ENCODE measurements around the gene GUCY1A1.

Gene GUCY1A1

DNA sequence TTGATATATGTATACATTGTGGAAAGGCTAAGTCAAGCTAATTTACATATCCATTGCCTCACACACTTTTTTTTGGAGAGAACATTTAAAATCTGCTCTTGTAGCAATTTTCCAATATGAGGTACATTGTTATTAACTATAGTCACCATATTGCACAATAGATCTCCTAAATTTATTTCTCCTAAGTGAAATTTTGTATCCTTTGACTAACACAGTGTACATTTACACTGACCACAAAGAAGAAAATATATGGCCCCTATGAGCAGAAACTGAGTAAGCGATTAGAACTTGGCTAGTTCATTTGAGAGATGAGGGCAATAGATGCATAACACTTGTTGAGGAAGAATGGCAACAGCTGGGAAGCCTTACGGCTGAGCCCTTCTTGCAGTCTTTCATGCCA, 71.9 kb downstream of the GUCY1A1 start:
- DNase-seq (ENCODE audit: low spot score), result no peak

DNA sequence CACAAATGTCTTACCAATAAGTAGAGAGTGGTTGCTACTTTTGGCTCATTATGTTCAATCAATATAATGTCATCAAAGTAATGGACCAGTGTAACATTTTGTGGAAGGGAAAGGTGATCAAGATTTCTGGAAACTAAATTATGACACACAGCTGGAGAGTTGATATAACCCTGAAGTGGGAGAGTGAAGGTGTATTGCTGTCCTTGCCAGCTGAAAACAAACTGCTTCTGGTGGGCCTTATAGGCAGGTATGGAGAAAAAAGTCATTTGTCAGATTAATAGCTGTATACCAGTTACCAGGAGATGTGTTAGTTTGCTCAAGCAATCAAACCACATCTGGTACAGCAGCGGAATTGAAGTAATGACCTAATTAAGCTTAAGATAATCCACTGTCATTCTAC, 74.9 kb downstream of the GUCY1A1 start:
- no peak for DNase-seq (ENCODE audit: low spot score)

DNA sequence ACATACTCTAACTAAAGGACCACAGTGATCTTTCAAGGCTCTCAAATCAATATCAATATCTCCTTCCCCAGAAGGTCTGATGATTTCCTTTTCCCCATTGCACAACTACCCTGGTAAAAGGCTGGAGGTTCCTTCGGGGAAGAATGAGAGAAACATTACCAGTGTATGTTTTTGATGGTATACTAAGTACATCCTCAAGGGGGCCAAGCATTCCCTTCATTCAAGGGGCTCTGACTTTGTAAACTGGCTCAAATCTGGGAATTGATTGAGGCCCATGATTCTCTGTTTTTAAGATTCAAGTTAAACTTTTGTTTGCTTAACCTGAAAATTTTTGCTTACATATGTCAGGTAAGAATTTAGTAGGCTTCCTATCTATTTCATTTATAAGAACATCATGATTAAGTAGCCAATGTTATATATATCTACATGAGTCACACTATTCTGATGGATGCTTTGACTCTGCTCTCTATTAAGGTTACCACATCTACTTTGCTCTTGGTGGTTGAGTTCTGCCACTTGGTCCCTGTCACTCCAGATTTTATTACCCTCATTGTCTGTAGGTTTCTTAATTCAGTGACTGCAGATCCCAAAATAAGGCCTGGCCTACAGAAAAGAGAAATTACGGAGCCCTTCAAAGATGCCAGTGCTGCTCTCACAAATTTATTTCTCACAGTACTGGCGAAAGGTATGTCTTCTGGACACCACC, 75.8 kb downstream of the GUCY1A1 start:
- no peak for DNase-seq (ENCODE audit: low spot score)

DNA sequence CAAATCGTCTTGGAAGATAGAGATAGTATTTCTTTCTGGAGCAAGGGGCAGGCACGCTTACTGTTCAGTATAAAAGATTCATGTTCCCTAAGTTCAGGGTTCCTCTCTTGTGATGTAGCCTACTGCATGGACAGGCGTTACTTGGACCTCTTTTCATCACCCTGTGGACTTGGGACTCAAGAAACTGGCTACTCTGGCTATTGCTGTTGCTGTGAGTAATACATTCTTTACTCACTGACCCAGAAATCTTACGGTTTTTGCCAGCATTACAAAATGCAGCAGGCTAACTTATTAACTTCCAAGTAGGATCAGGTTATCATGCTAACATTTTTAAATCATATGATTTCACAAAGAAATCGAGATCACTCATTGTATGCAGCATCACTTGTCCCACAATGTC, 79.3 kb downstream of the GUCY1A1 start:
- DNase-seq (ENCODE audit: low spot score), result no peak

DNA sequence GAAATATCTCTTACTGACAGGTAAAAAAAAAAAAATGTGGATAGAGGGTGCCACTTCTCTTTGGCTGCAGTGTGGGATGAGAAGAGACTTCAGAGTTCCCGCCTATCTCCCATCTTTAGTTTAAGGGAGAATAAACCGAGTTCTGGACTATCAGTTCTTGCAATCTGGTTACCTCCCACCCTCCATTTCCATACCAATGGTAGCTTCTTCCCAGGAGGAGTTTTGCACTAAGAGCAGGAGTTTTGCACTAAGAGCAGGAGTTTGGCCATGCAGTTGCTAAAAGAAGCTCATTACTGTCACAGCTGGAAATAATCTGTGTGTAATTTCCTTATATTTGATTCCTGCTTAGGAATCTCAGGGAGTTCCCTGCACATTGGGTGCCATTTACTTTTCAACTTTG, 81.4 kb downstream of the GUCY1A1 start:
- no peak for DNase-seq (ENCODE audit: low spot score)

DNA sequence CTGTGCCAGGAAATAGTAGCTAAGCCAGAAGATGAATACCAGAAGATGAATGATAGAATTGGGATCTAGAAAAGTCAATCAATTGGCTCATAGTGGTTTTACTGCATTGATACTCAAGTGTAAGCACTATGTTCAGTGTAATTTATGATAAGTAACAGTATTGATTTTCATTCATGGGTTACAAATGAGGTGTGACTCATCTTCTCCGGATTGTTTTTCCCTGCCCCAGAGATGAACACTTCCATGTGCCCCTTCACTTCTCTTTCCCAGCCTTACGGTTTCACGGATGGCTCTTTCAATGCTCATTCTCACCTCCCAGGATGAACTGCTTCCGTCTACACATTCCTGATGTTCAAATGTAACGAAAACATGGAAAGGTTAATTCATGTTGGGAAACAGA, 82.4 kb downstream of the GUCY1A1 start:
- no peak for DNase-seq (ENCODE audit: low spot score)

DNA sequence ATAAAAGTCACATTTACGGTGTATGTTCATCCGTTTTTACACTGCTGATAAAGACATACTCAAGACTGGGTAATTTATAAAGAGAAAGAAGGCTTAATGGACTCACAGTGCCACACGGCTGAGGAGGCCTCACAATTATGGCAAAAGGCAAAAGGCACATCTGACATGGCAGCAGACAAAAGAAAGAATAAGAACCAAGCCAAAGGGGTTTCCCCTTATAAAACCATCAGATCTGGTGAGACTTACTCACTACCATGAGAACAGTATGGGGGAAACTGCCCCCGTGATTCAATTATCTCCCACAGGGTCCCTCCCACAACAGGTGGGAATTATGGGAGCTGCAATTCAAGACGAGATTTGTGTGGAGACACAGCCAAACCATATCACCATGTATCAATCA, 84.9 kb downstream of the GUCY1A1 start:
- no peak for DNase-seq (ENCODE audit: low spot score)

DNA sequence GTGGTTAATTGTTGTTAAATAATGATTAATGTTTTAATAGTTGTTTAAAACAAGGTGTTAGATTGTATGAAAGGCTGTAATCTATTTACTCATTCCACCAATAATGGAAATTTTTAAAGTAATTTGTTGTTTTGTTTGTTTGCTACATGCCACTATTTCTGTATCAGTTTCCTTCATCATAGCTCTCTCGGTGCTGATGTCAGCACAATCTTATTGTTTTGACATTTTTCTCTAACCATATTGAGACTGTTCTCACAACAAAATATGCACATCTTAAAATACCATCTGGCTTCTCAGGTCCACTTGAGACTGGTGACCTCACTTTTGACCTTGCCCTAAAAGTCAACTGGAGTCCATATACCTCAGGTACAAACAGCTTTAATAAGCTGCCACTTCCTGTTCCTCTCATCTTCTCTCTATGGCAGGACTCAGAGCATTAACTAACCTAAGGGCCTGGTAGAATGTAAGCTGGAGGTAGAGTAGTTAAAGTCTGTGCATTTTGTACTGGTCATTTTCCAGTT, 91.2 kb downstream of the GUCY1A1 start:
- no peak for DNase-seq (ENCODE audit: low spot score)

DNA sequence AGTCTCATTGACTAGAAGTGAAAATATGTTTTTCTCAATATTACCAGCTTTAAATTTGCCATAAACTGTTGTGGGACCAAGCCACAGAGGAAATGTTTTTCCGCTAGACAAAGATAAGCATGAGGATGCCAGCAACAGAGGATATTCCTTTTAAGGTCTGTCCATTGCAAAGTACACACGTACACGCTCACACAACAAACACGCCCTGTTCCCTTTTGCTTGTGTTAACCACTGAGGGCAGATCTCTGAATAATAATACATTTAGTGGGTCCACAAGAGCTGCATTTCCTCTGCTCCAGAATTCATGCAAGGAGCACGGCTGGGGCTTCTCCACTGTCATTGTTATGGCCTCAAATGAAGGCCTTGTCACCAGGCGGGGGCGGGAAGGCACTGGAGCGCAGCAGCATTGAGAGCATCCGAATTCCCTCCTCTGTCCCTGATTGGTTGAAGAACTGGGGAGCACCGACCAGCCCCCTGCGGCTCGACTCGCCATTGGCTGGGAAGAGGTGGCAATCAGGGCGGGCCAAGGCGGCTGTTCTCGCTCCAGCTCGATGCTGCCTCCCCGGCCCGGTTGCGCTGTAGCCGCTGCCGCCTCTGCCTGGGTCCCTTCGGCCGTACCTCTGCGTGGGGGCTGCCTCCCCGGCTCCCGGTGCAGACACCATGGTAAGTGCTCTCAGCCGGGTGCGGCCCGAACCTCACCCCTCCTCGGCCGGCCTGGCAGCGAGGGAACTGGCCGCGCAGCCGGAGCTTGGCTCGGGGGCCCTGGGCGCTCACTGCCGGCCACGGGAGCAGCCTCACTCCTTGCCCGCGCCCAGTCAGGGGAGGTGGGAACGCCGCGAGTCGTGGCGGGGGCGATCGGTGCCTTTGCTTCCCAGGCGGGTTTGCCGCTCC, 92.1 kb downstream of the GUCY1A1 start, which contains the start of gene GUCY1B1:
GUCY1B1 (plus strand) TSS at position 541 of the 891 bp plus-strand sequence; CDS start at position 661, 120 bp downstream.
- DNase-seq (ENCODE audit: low spot score), result no peak

DNA sequence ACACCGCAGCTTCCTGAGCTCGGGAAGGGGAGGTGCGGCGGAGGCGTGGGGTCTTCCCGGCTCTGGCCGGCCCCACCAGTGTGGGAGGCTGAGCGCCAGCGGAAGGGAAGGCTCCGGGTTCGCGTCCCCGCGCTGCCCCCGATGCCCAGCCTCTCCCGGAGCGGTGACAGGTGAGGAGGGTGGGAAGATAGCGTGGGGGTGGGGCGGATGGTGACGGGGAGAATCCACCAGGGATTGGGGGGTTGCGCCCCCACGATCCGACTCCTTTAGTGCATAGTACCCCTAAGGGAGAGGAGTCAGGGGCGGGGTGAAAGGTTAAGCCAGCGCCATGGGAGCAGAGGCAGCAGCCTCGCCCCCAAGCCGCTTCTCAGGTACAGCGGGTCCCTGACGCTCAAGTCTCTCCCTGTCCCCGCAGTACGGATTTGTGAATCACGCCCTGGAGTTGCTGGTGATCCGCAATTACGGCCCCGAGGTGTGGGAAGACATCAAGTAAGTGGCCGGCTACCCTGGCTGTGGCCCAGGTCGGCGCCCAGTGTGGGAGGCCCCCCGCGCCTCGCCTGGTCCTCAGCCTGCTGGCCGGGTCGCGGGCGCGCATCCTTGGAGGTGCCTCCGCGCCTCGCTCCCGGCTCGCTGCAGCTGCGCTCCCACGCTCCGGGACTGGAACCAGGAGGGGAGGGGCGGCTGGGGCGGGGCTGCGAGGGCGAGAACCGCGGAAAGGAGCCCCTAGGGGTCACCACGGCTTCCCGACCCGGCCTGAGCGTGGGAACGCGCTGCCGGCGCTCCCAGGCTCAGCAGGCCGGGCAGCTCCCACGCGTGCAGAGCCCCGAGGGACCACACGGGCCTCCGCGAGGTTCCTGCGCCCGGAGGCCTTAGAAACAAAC, 93.0 kb downstream of the GUCY1A1 start:
- no peak for DNase-seq (ENCODE audit: low spot score)

DNA sequence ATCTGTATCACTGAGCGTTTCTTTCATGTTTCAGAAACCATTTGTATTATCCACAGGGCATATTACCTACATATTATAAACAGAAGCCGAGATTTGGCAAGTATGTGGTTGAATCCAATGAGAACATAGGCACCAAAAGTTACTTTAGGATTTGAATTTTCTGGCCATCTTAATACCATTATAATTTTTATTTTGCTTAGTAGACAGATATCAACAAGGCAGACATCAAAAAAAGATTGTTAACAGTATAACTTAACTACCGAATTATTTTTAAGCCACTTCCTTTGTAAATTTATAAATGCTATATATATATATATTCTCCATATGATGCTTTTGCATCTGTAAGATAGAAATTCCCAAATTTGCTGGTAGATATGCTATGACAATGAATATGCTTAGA, 94.4 kb downstream of the GUCY1A1 start:
- no peak for DNase-seq (ENCODE audit: low spot score)

DNA sequence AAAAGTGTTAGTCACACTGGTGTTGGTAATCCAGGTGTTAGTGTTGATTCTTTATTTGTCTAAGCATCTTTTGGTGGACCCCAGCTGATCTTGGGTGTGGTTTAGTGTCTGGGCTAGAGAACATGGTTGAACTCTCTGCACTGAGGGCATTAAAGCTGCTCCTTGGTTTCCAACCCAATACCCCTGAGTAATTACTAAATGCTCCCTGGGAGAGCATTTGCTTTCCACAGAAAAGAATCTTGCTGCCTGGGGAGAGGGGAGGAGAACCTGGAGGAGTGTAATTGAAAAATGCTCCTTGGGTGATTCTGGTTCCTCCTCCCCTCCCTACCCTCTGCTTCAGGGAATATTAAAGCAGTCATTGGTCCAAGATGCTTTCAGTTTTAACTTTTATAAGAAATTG, 95.3 kb downstream of the GUCY1A1 start:
- DNase-seq (ENCODE audit: low spot score), result no peak

DNA sequence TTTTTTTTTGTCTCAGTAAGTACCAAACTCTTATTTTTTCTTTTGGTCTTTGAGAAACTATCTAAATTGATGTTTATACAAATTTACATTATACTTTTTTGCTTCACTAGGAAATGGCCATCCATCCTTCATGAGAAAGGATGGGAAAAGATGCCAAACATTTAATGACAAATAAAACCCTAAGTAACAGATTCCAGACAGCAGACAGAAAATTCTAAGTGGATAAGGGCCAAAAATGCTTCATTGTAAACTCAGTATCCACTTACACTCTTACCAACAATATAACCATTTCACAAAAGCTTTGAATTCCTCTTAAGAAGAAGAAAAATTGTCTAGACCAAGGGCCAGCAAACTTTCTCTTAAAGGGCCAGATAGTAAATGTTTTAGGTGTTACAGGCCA, 95.7 kb downstream of the GUCY1A1 start:
- DNase-seq (ENCODE audit: low spot score), result no peak

DNA sequence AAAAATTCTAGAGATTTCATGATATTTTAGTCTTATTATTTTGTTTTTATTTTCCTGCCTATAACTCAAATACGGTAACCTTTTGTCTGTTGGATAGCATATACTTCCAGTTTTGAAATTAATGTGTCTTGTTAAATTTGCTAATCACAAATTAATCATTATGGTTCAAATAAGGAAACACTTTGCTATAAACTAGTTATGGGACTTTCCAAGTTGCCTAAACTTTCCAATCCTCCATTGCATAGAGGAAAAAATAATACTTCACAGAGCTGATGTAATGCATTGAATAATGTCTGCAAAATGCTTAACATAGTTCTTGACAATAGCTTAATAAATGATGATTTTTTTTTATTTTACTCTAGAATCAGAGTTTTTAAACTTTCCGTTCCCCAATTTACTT, 96.9 kb downstream of the GUCY1A1 start:
- DNase-seq (ENCODE audit: low spot score), result no peak

DNA sequence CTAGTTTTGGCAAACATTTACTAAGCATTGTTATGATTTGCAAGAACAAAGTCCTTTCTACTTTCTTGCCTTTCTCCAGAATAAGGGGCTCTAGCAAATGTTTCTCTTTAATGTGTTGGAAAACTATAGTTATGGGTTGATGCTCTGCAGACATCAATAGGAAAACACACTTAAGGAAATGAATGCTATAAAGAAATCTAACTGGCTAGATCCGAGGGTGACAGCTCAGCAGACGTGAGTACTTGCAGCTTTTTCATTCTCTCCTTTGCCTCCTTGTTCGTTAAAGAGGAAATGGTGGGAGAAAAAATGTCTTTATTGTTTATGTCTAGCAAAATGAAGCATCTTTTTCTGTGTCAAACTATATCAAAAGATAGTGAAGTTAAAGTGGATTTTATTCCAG, 98.5 kb downstream of the GUCY1A1 start:
- no peak for DNase-seq (ENCODE audit: low spot score)

DNA sequence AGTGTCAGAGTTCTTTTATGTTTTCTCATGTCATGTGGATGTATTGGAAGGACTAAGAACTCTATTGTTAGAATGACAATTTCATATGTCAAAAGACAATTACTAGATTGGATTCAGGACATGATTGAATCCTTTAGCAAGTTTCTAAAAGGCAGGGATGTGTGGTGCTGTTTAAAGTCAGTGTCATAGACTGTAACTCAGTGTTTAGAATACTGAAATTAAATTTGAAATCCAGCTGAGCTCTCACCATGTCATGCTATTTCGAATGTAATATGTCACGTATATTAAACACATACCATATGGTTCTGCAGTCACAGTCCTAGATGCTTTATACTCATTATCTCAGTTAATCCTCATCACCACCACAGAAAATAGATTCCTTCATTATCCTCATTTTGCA, 100.0 kb downstream of the GUCY1A1 start:
- DNase-seq (ENCODE audit: low spot score), result no peak

DNA sequence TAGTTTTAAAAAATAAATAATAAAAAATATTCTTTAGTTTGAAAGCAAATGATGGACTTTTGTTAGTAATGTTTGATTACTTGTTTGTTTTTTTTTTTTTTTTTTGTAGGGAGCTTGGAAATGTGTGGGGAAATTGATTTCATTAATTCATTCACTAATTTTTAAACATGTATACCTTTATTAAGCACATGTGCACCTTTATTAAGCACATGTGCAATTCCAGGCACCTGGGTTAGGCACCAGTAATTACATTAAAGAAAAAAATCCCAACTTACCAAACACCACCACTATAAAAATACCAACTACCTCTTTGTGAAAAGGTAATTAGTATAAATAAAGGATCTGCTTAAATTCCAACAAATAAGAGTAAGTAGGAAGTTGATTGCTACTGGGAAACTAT, 101.7 kb downstream of the GUCY1A1 start:
- no peak for DNase-seq (ENCODE audit: low spot score)

DNA sequence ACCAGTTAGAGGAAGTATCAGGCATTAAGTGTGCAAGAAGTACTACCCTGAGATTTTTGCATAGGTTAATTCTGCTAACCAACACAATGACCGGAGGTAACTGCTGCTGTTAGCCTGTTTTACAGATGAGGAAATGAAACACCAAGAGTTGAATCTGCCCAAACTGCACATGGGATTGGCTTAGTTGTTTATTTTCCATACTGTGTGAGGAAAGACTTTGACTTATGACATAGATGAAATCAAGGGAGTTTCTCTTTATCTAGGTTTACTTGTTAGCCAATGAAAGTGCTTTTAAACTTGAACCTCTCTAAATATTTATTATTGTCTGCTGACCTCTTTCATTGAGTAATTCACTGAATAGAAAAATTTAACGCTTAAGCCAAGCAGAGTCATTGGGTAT, 102.4 kb downstream of the GUCY1A1 start:
- DNase-seq (ENCODE audit: low spot score), result no peak

DNA sequence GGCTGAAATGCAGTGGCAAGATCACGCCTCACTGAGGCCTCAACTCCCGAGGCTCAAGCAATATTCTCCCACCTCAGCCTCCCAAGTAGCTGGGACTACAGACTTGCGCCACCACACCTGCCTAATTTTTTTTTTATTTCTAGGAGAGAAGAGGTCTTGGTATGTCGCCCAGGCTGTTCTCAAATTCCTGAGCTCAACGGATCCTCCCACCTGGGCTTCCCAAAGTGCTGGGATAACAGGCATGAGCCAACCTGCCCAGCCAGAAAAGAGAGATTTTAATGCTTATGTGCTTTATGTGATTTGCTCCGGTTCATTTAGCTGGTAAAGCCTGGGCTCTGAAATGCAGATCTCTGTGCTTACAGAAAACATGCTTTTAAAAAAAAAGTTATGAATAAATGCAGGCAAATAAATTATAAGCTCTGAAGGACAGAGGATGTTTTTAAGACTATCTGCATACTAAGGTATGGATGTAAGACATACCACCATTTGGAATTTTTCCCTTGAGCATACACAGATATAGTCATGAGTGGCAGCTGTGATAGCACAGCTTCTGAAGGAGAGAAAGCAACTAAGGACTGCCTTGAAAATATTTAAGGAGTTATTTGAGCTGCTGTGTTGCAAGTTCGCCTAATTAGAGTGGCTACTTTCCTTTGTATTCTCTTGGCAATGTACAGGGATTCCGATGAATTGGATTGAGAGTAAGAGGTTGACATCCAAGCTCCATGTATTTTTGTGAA, 106.0 kb downstream of the GUCY1A1 start:
- DNase-seq (ENCODE audit: low spot score), result no peak

DNA sequence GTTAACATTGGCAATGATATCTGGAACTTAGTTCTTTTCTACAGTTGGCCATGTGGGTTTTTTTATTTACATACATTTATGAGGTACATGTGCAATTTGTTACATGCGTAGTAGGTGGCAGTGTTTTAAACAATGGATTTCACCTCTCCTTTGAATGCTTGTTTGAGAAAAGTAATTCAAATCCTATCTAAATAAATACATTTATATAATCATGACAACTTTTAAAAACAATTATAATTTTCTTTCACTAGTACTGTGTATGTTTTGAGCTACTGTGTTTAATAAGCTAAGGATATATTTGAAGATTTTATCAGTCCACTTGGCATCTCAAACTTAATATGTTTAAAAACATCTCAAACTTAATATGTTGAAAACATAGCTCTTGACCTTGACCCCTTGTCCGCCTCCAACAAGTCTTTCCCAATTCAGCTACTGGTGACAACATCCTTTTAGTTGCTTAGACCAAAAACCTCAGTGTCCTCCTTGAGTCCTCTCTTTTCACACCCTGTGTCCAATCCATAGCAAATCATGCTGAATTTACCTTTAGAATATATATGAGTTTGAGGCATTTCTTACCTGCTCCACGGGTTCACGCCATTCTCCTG, 106.7 kb downstream of the GUCY1A1 start:
- no peak for DNase-seq (ENCODE audit: low spot score)

DNA sequence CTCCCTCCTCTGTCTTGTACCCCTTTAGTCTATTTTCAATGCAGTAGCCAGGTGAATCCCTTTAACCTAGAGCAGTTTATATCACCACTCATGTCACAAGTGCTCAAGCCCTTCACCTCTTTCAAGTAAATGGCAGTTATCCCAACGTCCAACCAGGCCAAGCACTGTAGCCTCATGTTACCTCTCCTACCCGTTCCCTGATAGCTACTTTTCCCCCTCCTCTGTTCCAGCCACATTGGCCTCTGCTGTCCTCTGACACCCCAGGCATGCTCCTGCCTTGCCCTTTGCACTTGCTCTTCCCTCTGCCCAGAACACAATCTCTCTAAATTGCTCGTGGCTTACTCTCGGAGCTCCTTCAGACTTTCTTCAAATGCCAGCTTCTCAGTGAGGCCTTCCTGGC, 107.4 kb downstream of the GUCY1A1 start:
- DNase-seq (ENCODE audit: low spot score), result no peak

Data from COLO829 (cell line).